T-cell (primary cell): ENCODE results near the gene RNASE9. TPM values are rescaled to one million over a fixed set of nuclear protein-coding genes. Genes with fewer than 3 reads are reported as not detected.

Source experiments
- ATAC-seq, 4 experiments: fragments of 200-7000 bp in 3 of 4; fragments of 150-1000 bp in 1 of 4; cut with Tn5 transposase; replicated peaks in 1 of 4; 1 replicate in 3 of 4; 2 replicates in 1 of 4; pipeline ENCODE4 v1.10.0; 2021; ENCODE audit warnings: moderate library complexity in 3 of 4, mild to moderate bottlenecking in 2 of 4, moderate number of reproducible peaks in 1 of 4
- CTCF ChIA-PET, 2 donors: fragments of 300-600 bp; sonication (Branson Sonifier 250); formaldehyde crosslinking; loops; one replicate each; lab custom pipeline; 2022; ENCODE audit warnings: antibody characterized with exemption in 2 of 2; lab: Charles Lee
- POLR2A ChIA-PET, 2 donors: fragments of 300-600 bp; sonication (Branson Sonifier 250); formaldehyde crosslinking; loops; one replicate each; lab custom pipeline; 2022; ENCODE audit warnings: antibody characterized with exemption in 2 of 2; lab: Charles Lee
- DNase-seq, 35 experiments: peaks; one replicate each; pipeline versions ENCODE4 v3.0.0 to v3.0.0-alpha.2; 2013 to 2023
- H3K27ac ChIP-seq: one replicate; pipeline ENCODE4 v1.5.1; 2013; ENCODE audit warnings: low read length
- H3K27me3 ChIP-seq, 2 experiments: replicated peaks in 1 of 2; 1 replicate in 1 of 2; 2 replicates in 1 of 2; pipeline versions ENCODE4 v1.6.1 to v1.7.0; 2013; ENCODE audit warnings: low read length in 1 of 2, mixed read lengths in 1 of 2; ENCODE audit not compliant: control insufficient read depth in 2 of 2, insufficient read depth in 2 of 2; ENCODE audit errors: extremely low read depth in 1 of 2
- H3K36me3 ChIP-seq, 2 donors: 1 replicate in 1 of 2; 2 replicates in 1 of 2; pipeline versions ENCODE4 v1.6.1 to v1.7.0; 2013; ENCODE audit warnings: low read length in 1 of 2; ENCODE audit not compliant: control insufficient read depth in 2 of 2, insufficient read depth in 1 of 2; ENCODE audit errors: extremely low read depth in 1 of 2
- H3K4me1 ChIP-seq, 2 experiments: 1 replicate in 1 of 2; 2 replicates in 1 of 2; pipeline versions ENCODE4 v1.6.1 to v1.7.0; 2013; ENCODE audit warnings: low read length in 2 of 2, mixed read lengths in 1 of 2; ENCODE audit not compliant: insufficient read depth in 2 of 2, control insufficient read depth in 1 of 2; ENCODE audit errors: extremely low read depth in 1 of 2
- H3K4me3 ChIP-seq, 2 donors: 1 replicate in 1 of 2; 2 replicates in 1 of 2; pipeline versions ENCODE4 v1.5.1 to v1.7.0; 2013; ENCODE audit warnings: mild to moderate bottlenecking in 2 of 2, low read length in 1 of 2, moderate library complexity in 1 of 2; ENCODE audit not compliant: control insufficient read depth in 1 of 2; ENCODE audit errors: extremely low read depth in 1 of 2
- H3K9me3 ChIP-seq: 2 replicates; pipeline ENCODE4 v1.7.0; 2013
- H3K27ac Mint-ChIP-seq, 2 donors: one replicate each; pipeline ENCODE4 v1.8.0; 2020 to 2021; ENCODE audit warnings: mild to moderate bottlenecking in 2 of 2, mixed read lengths in 2 of 2
- H3K27me3 Mint-ChIP-seq, 2 donors: one replicate each; pipeline ENCODE4 v1.8.0; 2021 to 2022; ENCODE audit warnings: mixed read lengths in 2 of 2
- H3K36me3 Mint-ChIP-seq: one replicate; pipeline ENCODE4 v1.8.0; 2021; ENCODE audit warnings: mixed read lengths
- H3K4me1 Mint-ChIP-seq, 3 donors: one replicate each; pipeline ENCODE4 v1.8.0; 2020 to 2022; ENCODE audit warnings: mixed read lengths in 3 of 3, mild to moderate bottlenecking in 1 of 3
- H3K4me3 Mint-ChIP-seq, 3 donors: one replicate each; pipeline ENCODE4 v1.8.0; 2020 to 2022; ENCODE audit warnings: mild to moderate bottlenecking in 3 of 3, mixed read lengths in 3 of 3, moderate library complexity in 3 of 3
- H3K9me3 Mint-ChIP-seq, 3 donors: one replicate each; pipeline ENCODE4 v1.8.0; 2020 to 2022; ENCODE audit warnings: mixed read lengths in 3 of 3
- WGBS: methylation state at CpG from one replicate; pipeline ENCODE4 v1.1.5; 2013; ENCODE audit warnings: missing lambda C conversion rate; ENCODE audit not compliant: insufficient coverage; 5-methylcytosine and 5-hydroxymethylcytosine counted together
- total RNA-seq, 35 experiments: library from RNA in 6 of 35; stranded (reverse) in 6 of 35; fragments of 120-200 nt in 1 of 35; gene quantifications; one replicate each; pipeline versions ENCODE4 v1.2.1 to v1.2.4 and lab custom pipeline; 2013 to 2026

RNASE9 gene
- total RNA-seq, 5 donors from 2014 or later (not counting 1 experiment from before 2014, with no cell fraction given) = not detected

- ChIA-PET CTCF (interaction anchor here in 1 of 2 donors (1.2 kb wide), 1 partner anchor 133 kb away, joined by 3 read pairs; no protein-coding TSS in a partner anchor), POLR2A (no interaction called here)
- WGBS = no CpG with 5 or more reads among the region's 3 CpGs
- ATAC-seq (no peak), DNase-seq (no peak)
- no peak overlapping the region for H3K27ac ChIP-seq
- H3K9me3 ChIP-seq = no peaks in the 10 kb centered on the region
- H3K9me3 Mint-ChIP-seq = no peaks in the 10 kb centered on the region
- H3K4me3 Mint-ChIP-seq = no peak overlapping the region
- H3K27ac Mint-ChIP-seq = no peak overlapping the region
- no peaks in the 10 kb centered on the region for H3K4me1 ChIP-seq
- no peaks in the 10 kb centered on the region for H3K4me1 Mint-ChIP-seq
- H3K27me3 Mint-ChIP-seq = peaks cover 7 to 23% of the 10 kb centered on the region in 2 donors
- H3K36me3 ChIP-seq = no peaks in the 10 kb centered on the region
- no peak overlapping the region for H3K4me3 ChIP-seq
- peaks cover 4% of the 10 kb centered on the region for H3K36me3 Mint-ChIP-seq
- no peaks in the 10 kb centered on the region for H3K27me3 ChIP-seq
These were observed 14.0 kb downstream of the RNASE9 start for GRCh38 chr14:20546877-20547276.

GRCh38 chr14:20539906-20540305, 20.9 kb downstream of the RNASE9 start:
- 76% methylated on average over 3 of the region's 4 CpGs for WGBS
- Histone ChIP-seq H3K27me3 (no peaks in the 10 kb centered on the region), H3K9me3 (no peaks in the 10 kb centered on the region), H3K27ac (no peak overlapping the region), H3K4me1 (no peaks in the 10 kb centered on the region), H3K4me3 (no peak overlapping the region), H3K36me3 (no peaks in the 10 kb centered on the region)
- H3K4me1 Mint-ChIP-seq = peaks cover 0 to 1% (median 0%) of the 10 kb centered on the region in 3 donors
- ChIA-PET CTCF (interaction anchor here in 1 of 2 donors (0.5 kb wide), 1 partner anchor 152 kb away, joined by 3 read pairs; no protein-coding TSS in a partner anchor), POLR2A (no interaction called here)
- no peak for ATAC-seq
- no peak overlapping the region for H3K27ac Mint-ChIP-seq
- DNase-seq = no peak
- no peak overlapping the region for H3K4me3 Mint-ChIP-seq
- H3K36me3 Mint-ChIP-seq = no peaks in the 10 kb centered on the region
- H3K27me3 Mint-ChIP-seq = peaks cover 5 to 11% of the 10 kb centered on the region in 2 donors
- H3K9me3 Mint-ChIP-seq = no peaks in the 10 kb centered on the region

- ATAC-seq = peak; percentile 64 to 88 (median 80)
- Histone ChIP-seq H3K36me3 (no peaks in the 10 kb centered on the region), H3K9me3 (no peaks in the 10 kb centered on the region), H3K4me3 (no peak overlapping the region), H3K27me3 (peaks cover 2 to 4% of the 10 kb centered on the region in 2 experiments), H3K4me1 (peaks cover 0 to 4% of the 10 kb centered on the region in 2 experiments), H3K27ac (no peak overlapping the region)
- H3K27me3 Mint-ChIP-seq = peaks cover 0 to 11% of the 10 kb centered on the region in 2 donors
- peak; percentile 33 to 85 (median 64) for DNase-seq
- H3K27ac Mint-ChIP-seq = peak overlapping the region in 1 of 2 donors; percentile 23
- H3K4me3 Mint-ChIP-seq = no peak overlapping the region
- CTCF ChIA-PET = interaction anchor here (0.7 to 1.3 kb wide), 2 partner anchors 11 to 115 kb away, joined by 3 read pairs; no protein-coding TSS in a partner anchor
- peaks cover 8 to 20% (median 13%) of the 10 kb centered on the region in 3 donors for H3K4me1 Mint-ChIP-seq
- H3K9me3 Mint-ChIP-seq = no peaks in the 10 kb centered on the region
- WGBS = 14% methylated on average over 6 of the region's 8 CpGs
- H3K36me3 Mint-ChIP-seq = peaks cover 3% of the 10 kb centered on the region
- POLR2A ChIA-PET = no interaction called here
These were observed 29.9 kb downstream of the RNASE9 start for GRCh38 chr14:20530771-20531571.

GRCh38 chr14:20529806-20530205, 31.0 kb downstream of the RNASE9 start:
- Mint-ChIP-seq H3K27me3 (peaks cover 0 to 11% of the 10 kb centered on the region in 2 donors), H3K9me3 (no peaks in the 10 kb centered on the region), H3K27ac (no peak overlapping the region), H3K4me3 (no peak overlapping the region), H3K4me1 (peaks cover 8 to 20% (median 11%) of the 10 kb centered on the region in 3 donors), H3K36me3 (peaks cover 3% of the 10 kb centered on the region)
- CTCF ChIA-PET = interaction anchor here (0.8 kb wide), 2 partner anchors 136 to 627 kb away, joined by 4 read pairs; no protein-coding TSS in a partner anchor
- no peak for ATAC-seq
- H3K36me3 ChIP-seq = no peaks in the 10 kb centered on the region
- no peaks in the 10 kb centered on the region for H3K9me3 ChIP-seq
- DNase-seq = no peak
- no CpG with 5 or more reads among the region's 3 CpGs for WGBS
- POLR2A ChIA-PET = no interaction called here
- peaks cover 2 to 4% of the 10 kb centered on the region in 2 experiments for H3K27me3 ChIP-seq
- no peak overlapping the region for H3K4me3 ChIP-seq
- peaks cover 0 to 4% of the 10 kb centered on the region in 2 experiments for H3K4me1 ChIP-seq
- H3K27ac ChIP-seq = no peak overlapping the region

- Mint-ChIP-seq H3K4me3 (no peak overlapping the region), H3K4me1 (peaks cover 0 to 12% (median 0%) of the 10 kb centered on the region in 3 donors), H3K36me3 (no peaks in the 10 kb centered on the region), H3K9me3 (peaks cover 0 to 2% (median 0%) of the 10 kb centered on the region in 3 donors), H3K27me3 (peaks cover 0 to 4% of the 10 kb centered on the region in 2 donors), H3K27ac (no peak overlapping the region)
- no peaks in the 10 kb centered on the region for H3K4me1 ChIP-seq
- no peak for DNase-seq
- ATAC-seq = no peak
- peaks cover 1 to 2% of the 10 kb centered on the region in 2 experiments for H3K27me3 ChIP-seq
- ChIA-PET CTCF (no interaction called here), POLR2A (no interaction called here)
- H3K4me3 ChIP-seq = no peak overlapping the region
- H3K36me3 ChIP-seq = no peaks in the 10 kb centered on the region
- no peaks in the 10 kb centered on the region for H3K9me3 ChIP-seq
- no peak overlapping the region for H3K27ac ChIP-seq
- 100% methylated on average over 2 of the region's 2 CpGs for WGBS
These were observed 36.8 kb downstream of the RNASE9 start for GRCh38 chr14:20524027-20524426.

- Mint-ChIP-seq H3K9me3 (peaks cover 0 to 2% (median 0%) of the 10 kb centered on the region in 3 donors), H3K27ac (no peak overlapping the region), H3K36me3 (no peaks in the 10 kb centered on the region), H3K27me3 (no peaks in the 10 kb centered on the region), H3K4me1 (peaks cover 0 to 5% (median 0%) of the 10 kb centered on the region in 3 donors), H3K4me3 (no peak overlapping the region)
- ATAC-seq (no peak), DNase-seq (no peak)
- CTCF ChIA-PET = interaction anchor here in 1 of 2 donors (0.9 kb wide), 1 partner anchor 298 kb away, joined by 4 read pairs; no protein-coding TSS in a partner anchor
- Histone ChIP-seq H3K27me3 (peaks cover 0 to 2% of the 10 kb centered on the region in 2 experiments), H3K4me1 (no peaks in the 10 kb centered on the region), H3K36me3 (no peaks in the 10 kb centered on the region), H3K9me3 (no peaks in the 10 kb centered on the region), H3K4me3 (no peak overlapping the region), H3K27ac (no peak overlapping the region)
- no CpG with 5 or more reads among the region's 1 CpG for WGBS
- POLR2A ChIA-PET = no interaction called here
These were observed 38.5 kb downstream of the RNASE9 start for GRCh38 chr14:20522332-20522731.
